ENCODE results near the gene SEMA5B. TPM values are rescaled to one million over a fixed set of nuclear protein-coding genes. Genes with fewer than 3 reads are reported as not detected.

Gene SEMA5B
- total and polyA plus RNA-seq, 2 of the 4 experiments (the other 2 are of a cell fraction) = not detected

GRCh38 chr3:123066896-123067688 lies 39.5 kb upstream of the SEMA5B start, which contains the start of gene PDIA5:
Gene PDIA5, plus strand, starts transcription at chr3:123067025. Its CDS starts 140 bp downstream, at chr3:123067165.
- Histone ChIP-seq H2AK9ac (replicated peaks; ENCODE audit: low read depth, low read length, poor library complexity) (peak within 1 kb of the TSS; percentile 93), H3K79me1 (ENCODE audit: low read depth in 1 of 2, low read length in 2 of 2) (peaks cover 21 to 46% of the 10 kb centered on the region in 2 experiments; a peak in 3 of 4 replicates), H3K56ac (ENCODE audit: extremely low read depth, insufficient read depth, low read length) (0 out of 2 replicates have a peak within 1 kb of the TSS, but pooled peaks have one; percentile 48), H4K20me1 (ENCODE audit: insufficient read depth, low read length) (peaks cover 31% of the 10 kb centered on the region), H2AK5ac (ENCODE audit: low read depth, low read length) (0 out of 2 replicates have a peak within 1 kb of the TSS, but pooled peaks have one; percentile 40), H3K4me1 (ENCODE audit: control insufficient read depth, insufficient read depth, low read length) (peaks cover 8% of the 10 kb centered on the region), H3K9ac (ENCODE audit: low read depth, low read length) (peak within 1 kb of the TSS; percentile 79), H2AFZ (replicated peaks; ENCODE audit: low read length, poor library complexity) (peak within 1 kb of the TSS; percentile 87), H4K91ac (ENCODE audit: insufficient read depth, low read depth, low read length) (peak within 1 kb of the TSS; percentile 62), H3K9me3 (ENCODE audit: control insufficient read depth, insufficient read depth, low read length) (no peaks in the 10 kb centered on the region), H2BK120ac (ENCODE audit: low read depth, low read length) (peak within 1 kb of the TSS; percentile 59; the same call in 1 of the 2 replicates), H3K4me2 (ENCODE audit: low read depth, low read length) (peak within 1 kb of the TSS; percentile 87), H2BK20ac (ENCODE audit: low read depth, low read length) (peak within 1 kb of the TSS; percentile 60; the same call in 1 of the 2 replicates), H3K14ac (replicated peaks; ENCODE audit: low read depth, low read length) (peak within 1 kb of the TSS; percentile 89), H3K27me3 (ENCODE audit: control insufficient read depth, insufficient read depth, low read length) (peaks cover 11% of the 10 kb centered on the region), H3K36me3 (ENCODE audit: control insufficient read depth, insufficient read depth, low read length) (no peaks in the 10 kb centered on the region), H3K9me1 (ENCODE audit: insufficient read depth, low read length) (peaks cover 12% of the 10 kb centered on the region), H2BK5ac (ENCODE audit: low read depth, low read length, poor library complexity, severe bottlenecking) (peak within 1 kb of the TSS; percentile 56), H3K27ac (ENCODE audit: insufficient read depth, low read length) (peak within 1 kb of the TSS; percentile 78), H3K4me3 (ENCODE audit: insufficient read depth, low read depth, low read length) (peak within 1 kb of the TSS; percentile 94), H2BK15ac (ENCODE audit: low read depth, low read length) (peak within 1 kb of the TSS; percentile 88), H3K4ac (ENCODE audit: low read depth, low read length) (peak within 1 kb of the TSS; percentile 79), H4K5ac (ENCODE audit: low read depth, low read length) (peak within 1 kb of the TSS; percentile 35), H3K18ac (ENCODE audit: low read depth, low read length) (no peak within 1 kb of the TSS; the same call in 1 of the 2 replicates), H3K23ac (ENCODE audit: low read depth, low read length) (peak within 1 kb of the TSS; percentile 63; the same call in 1 of the 2 replicates), H4K8ac (ENCODE audit: low read depth in 2 of 2, low read length in 2 of 2) (peak within 1 kb of the TSS; percentile 42 to 82)
- DNase-seq = peak; percentile 86
- ChIA-PET CTCF (no interaction called here), POLR2A (ENCODE audit: unreplicated experiment) (interaction anchor here (0.8 kb wide), 1 partner anchor 180 kb away, joined by 8 read pairs; no protein-coding TSS in a partner anchor)
- no peak for TF ChIP-seq ELK1 (IDR thresholded peaks at IDR 0.05; ENCODE audit: borderline replicate concordance, low read depth, low read length)
- peak; percentile 77 for TF ChIP-seq USF2 (IDR thresholded peaks at IDR 0.05; ENCODE audit: low read depth, low read length)
- TF ChIP-seq NFE2L2 (IDR thresholded peaks at IDR 0.05; ENCODE audit: low read depth, low read length) = no peak
- peak; percentile 69; the same call in 1 of the 2 replicates for TF ChIP-seq BHLHE40 (IDR thresholded peaks at IDR 0.05; ENCODE audit: low read depth, low read length)
- no peak for TF ChIP-seq RAD21 (IDR thresholded peaks at IDR 0.05; ENCODE audit: low read length)
- TF ChIP-seq CHD1 (IDR thresholded peaks at IDR 0.05; ENCODE audit: low read depth, low read length) = 0 out of 2 replicates have a peak, but pooled peaks have one; percentile 42
- TF ChIP-seq MXI1 (IDR thresholded peaks at IDR 0.05; ENCODE audit: borderline replicate concordance, low read depth, low read length) = peak; percentile 94
- TF ChIP-seq MAZ (IDR thresholded peaks at IDR 0.05; ENCODE audit: borderline replicate concordance, low read depth, low read length) = peak; percentile 84; the same call in 1 of the 2 replicates
- TF ChIP-seq POLR2A (IDR thresholded peaks at IDR 0.05; ENCODE audit: low read depth, low read length) = peak; percentile 79
- TF ChIP-seq FOS (IDR thresholded peaks at IDR 0.05; ENCODE audit: low read depth, low read length) = no peak
- in situ Hi-C loops (cut with MboI; ENCODE audit: low sequenced_read_pairs) (no loop called here), intact Hi-C loops (cut with micrococcal nuclease) (no loop called here), dilution Hi-C loops (cut with HindIII; ENCODE audit: low sequenced_read_pairs, unreplicated experiment) (no loop called here)
- no TSS peak for BruUV-seq (replicated peaks)
- WGBS, 2 experiments (ENCODE audit: extremely low coverage in 2 of 2, insufficient read length in 1 of 2) = 1% methylated on average over 22 of the region's 72 CpGs; no CpG with 5 or more reads in 1 of the 2 experiments
- ATAC-seq (ENCODE audit: low read depth) = peak; percentile 96

Data from IMR-90 (cell line).